Stimulated activated CD8-positive, alpha-beta memory T cell treated with anti-CD3 and anti-CD28 coated beads, Interleukin-15, amount 100 ng/mL, for 1 hour (primary cell): ENCODE measurements around the gene ZFP64.
"Not testable (repeated sequence)": the region's sequence is repeated elsewhere in the genome, so short reads cannot be mapped to it uniquely, and the experiment has no call there.

Experiments
- DNase-seq: peaks from one replicate; pipeline ENCODE4 v3.0.0-alpha.2; 2020; ENCODE audit warnings: low read depth

Gene ZFP64

DNA sequence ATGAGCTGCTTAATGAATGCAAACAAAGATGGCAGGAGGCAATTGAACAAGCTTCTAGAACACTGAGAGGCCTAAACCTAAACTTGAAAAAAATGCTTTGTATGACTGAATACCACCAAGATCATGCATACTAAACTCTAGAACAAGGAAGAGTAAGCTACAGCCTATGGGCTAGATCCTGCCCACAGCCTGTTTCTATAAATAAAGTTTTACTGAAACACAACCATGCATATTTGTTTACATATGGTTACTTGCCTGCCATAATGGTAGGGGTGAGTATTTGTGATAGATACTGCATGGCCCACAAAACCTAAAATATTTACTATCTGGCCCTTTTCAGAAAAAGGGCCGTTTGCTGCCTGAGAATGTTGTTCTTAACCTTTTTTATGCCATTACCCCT is 37.0 kb downstream of the ZFP64 start:
- DNase-seq: no peak

- no peak for DNase-seq
These were observed 37.7 kb downstream of the ZFP64 start for GRCh38 chr20:52153896-52154295.

DNA sequence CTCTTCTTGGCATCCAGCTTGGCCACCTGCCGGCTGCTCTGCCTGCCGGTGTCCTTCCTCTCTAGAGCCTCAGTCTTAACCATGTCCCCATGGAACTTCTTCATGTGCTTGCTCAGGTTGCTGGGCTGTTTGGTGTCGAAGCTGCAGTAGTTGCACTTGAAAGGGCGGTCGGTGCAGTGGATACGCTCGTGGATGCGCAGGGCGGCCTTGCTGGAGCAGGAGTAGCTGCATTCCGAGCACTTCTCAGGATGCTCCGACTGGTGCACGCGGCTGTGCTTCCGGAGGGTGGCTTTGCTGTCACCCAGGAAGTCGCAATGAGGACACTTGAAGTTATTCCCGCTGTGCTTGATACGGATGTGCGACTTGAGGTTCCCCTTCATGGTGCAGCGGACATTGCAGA is 38.7 kb downstream of the ZFP64 start:
- DNase-seq: no peak

- no peak for DNase-seq
These were observed 39.2 kb downstream of the ZFP64 start for GRCh38 chr20:52152416-52152815.

GRCh38 chr20:52150440-52151258 is 40.9 kb downstream of the ZFP64 start:
- DNase-seq: no peak

GRCh38 chr20:52145587-52145986 is 46.0 kb downstream of the ZFP64 start:
- DNase-seq: no peak

- DNase-seq: no peak
These were observed 48.3 kb downstream of the ZFP64 start for GRCh38 chr20:52143277-52143676.

- DNase-seq: no peak
These were observed 48.8 kb downstream of the ZFP64 start for GRCh38 chr20:52142757-52143156.

- no peak for DNase-seq
These were observed 51.6 kb downstream of the ZFP64 start for GRCh38 chr20:52139986-52140385.

- no peak for DNase-seq
These were observed 53.7 kb downstream of the ZFP64 start for GRCh38 chr20:52137850-52138249.

- DNase-seq: not testable (repeated sequence)
These were observed 57.9 kb downstream of the ZFP64 start for GRCh38 chr20:52133714-52134113.

- DNase-seq: no peak
These were observed 59.2 kb downstream of the ZFP64 start for GRCh38 chr20:52132337-52132736.

DNA sequence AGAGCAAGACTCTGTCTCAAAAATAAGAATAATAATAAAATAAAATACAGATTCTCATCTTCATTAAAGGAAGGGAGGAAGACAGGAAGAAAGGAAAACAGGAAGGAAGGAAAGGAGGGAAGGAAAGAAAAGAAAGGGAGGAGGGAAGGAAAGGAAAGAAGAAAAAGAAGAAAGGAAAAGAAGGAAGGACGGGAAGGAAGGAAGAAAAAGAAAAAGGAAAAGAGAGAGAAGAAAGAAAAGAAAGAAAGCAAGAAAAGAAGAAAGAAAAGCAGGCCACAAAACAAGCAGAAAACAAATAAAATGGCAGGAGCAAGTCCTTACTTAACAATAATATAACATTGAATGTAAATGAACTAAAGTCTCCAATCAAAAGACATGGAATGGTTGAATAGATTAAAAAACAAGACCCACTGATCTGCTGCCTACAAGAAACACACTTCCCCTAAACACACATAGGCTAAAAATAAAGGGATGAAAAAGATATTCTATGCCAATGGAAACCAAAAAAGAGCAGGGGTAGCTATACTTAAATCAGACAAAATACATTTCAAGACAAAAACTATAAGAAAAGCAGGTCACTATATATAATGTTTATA is 60.4 kb downstream of the ZFP64 start:
- DNase-seq: no peak

DNA sequence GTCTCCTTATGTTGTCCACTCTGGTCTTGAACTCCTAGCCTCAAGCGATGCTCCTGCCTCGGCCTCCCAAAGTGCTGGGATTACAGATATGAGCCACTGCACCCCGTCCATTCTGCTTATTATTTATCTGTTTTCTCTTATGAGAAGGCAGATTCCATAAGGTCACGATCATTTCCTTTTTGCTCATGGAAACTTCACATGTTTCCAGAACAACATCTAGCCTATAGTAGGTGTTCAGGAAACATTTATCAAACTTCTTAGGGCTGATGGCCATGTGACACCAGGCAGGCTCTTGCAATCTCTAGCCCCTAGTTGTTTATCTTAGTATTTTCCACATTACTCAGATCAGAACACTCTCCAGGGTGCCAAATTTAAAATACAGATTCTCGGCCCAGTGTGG is 61.2 kb downstream of the ZFP64 start:
- DNase-seq: no peak

- no peak for DNase-seq
These were observed 62.0 kb downstream of the ZFP64 start for GRCh38 chr20:52129611-52130010.

- DNase-seq: no peak
These were observed 64.3 kb downstream of the ZFP64 start for GRCh38 chr20:52127309-52127708.

- DNase-seq: no peak
These were observed 66.8 kb downstream of the ZFP64 start for GRCh38 chr20:52124821-52125220.

DNA sequence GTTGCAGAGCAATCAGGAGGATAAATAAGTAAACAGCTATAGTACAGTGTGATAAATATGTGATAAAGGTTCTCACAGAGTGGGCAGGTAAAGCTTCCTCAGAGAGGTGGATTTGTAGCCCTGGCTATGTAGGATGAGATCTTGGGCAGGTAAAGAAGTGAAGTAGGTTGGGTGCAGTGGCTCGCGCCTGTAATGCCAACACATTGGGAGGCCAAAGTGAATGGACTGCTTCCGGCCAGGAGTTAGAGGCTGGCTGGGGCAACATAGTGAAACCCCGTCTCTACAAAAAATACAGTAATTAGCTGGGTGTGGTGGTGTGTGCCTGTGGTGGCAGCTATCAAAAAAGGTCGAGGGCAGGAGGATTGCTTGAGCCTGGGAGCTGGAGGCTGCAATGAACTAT is 72.9 kb downstream of the ZFP64 start:
- DNase-seq: no peak

GRCh38 chr20:52118016-52118623 is 73.5 kb downstream of the ZFP64 start:
- DNase-seq: no peak

- DNase-seq: no peak
These were observed 81.1 kb downstream of the ZFP64 start for GRCh38 chr20:52110456-52110855.

DNA sequence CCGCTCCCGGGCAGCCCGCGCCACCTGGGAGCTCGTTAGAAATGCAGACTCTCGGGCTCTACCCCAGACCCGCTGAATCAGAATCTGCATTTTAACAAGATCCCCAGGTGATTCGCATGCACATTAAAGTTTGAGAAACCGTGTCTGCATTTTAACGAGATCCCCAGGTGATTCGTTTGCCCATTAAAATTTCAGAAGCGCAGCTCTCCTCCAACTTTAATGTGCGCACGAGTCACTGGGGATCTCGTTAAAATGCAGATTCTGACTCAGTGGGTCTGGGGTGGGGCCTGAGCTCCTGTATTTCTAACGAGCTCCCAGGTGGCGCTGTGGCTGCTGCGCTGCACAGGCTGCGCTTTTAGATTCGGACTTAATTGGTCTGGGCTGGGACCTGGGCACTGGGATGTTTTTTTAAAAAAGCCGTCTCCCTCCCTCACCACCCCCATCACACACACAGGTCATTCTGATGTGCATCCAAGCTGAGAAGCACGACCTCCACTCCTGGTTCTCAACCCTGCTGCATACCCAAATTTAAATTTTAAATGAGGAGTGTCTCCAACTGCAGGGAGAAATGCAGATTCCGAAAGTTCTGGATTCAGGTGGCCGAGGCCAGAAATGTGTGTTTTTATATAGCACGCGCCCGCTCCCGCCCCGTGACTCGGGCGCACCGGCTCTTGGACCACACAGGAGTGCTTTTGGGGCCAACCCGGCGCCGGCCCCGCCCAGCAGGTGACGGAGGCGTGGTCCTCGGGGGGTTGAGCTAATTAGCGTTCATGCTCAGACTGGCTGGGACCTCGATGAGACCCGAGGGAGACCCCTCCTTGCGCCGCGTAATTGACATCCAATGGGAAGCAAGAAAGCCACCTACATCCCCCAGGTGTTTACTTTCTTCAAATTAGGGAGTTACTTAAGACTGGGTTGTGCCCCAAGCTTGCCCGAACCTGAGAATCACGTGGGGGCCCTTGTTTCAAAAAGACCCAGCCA is 85.8 kb downstream of the ZFP64 start:
- DNase-seq: no peak
